K562 (cell line): Measurements from ENCODE around the gene HNMT. TPM values are rescaled to one million over a fixed set of nuclear protein-coding genes. Genes with fewer than 3 reads are reported as not detected.

ENCODE experiments used
- CC2D1A ChIP-seq: fragments of 450-650 bp; IDR thresholded peaks from 2 replicates; pipeline ENCODE4 v1.6.1; 2017; ENCODE audit warnings: mild to moderate bottlenecking
- CREM ChIP-seq: IDR thresholded peaks from 2 replicates; pipeline ENCODE4 v1.6.1; 2014; ENCODE audit warnings: antibody characterized with exemption, low read depth
- DACH1 ChIP-seq: fragments of 450-650 bp; IDR thresholded peaks from 2 replicates; pipeline ENCODE4 v1.6.1; 2018; ENCODE audit not compliant: partially characterized antibody
- EHMT2 ChIP-seq: fragments of 450-650 bp; IDR thresholded peaks from 2 replicates; pipeline ENCODE4 v1.6.1; 2018; ENCODE audit warnings: antibody characterized with exemption
- ESRRA ChIP-seq: fragments of 450-650 bp; IDR thresholded peaks from 2 replicates; pipeline ENCODE4 v1.6.1; 2014; ENCODE audit warnings: low read depth, mild to moderate bottlenecking, moderate library complexity, borderline replicate concordance
- FOXP1 ChIP-seq: sonication (generic); formaldehyde crosslinking; IDR thresholded peaks from 2 replicates; pipeline ENCODE4 v1.8.0; 2022; ENCODE audit warnings: mild to moderate bottlenecking, missing genetic modification reagents
- HDAC2 ChIP-seq: fragments of 450-650 bp; IDR thresholded peaks from 2 replicates; pipeline ENCODE4 v1.6.1; 2016; ENCODE audit warnings: mild to moderate bottlenecking
- MCM7 ChIP-seq, 2 experiments: fragments of 450-650 bp; IDR thresholded peaks; 2 replicates each; pipeline ENCODE4 v1.6.1; 2016 to 2018
- MYC ChIP-seq, 2 experiments: fragments of 250-450 bp in 1 of 2; sonication (Bioruptor Pico) in 1 of 2; IDR thresholded peaks; 2 replicates each; pipeline versions ENCODE4 v1.5.1 to v1.6.1; 2012 to 2021; ENCODE audit warnings: low read depth in 2 of 2, borderline replicate concordance in 1 of 2, improper control_type of control experiment in 1 of 2, low read length in 1 of 2, mild to moderate bottlenecking in 1 of 2, moderate library complexity in 1 of 2
- NBN ChIP-seq: fragments of 450-650 bp; IDR thresholded peaks from 2 replicates; pipeline ENCODE4 v1.6.1; 2016; ENCODE audit warnings: low read depth, mild to moderate bottlenecking
- NCOA1 ChIP-seq: fragments of 450-650 bp; IDR thresholded peaks from 2 replicates; pipeline ENCODE4 v1.6.1; 2016; ENCODE audit warnings: low read depth
- NFE2 ChIP-seq: IDR thresholded peaks from 2 replicates; pipeline ENCODE4 v1.6.1; 2014; ENCODE audit warnings: antibody characterized with exemption, low read depth
- NONO ChIP-seq, 2 experiments: fragments of 200-400 bp in 1 of 2; fragments of 450-650 bp in 1 of 2; formaldehyde crosslinking in 1 of 2; IDR thresholded peaks; 2 replicates each; pipeline ENCODE4 v1.6.1; 2017; ENCODE audit warnings: low read depth in 2 of 2, mild to moderate bottlenecking in 2 of 2, moderate library complexity in 2 of 2, low read length in 1 of 2
- PML ChIP-seq: IDR thresholded peaks from 2 replicates; pipeline ENCODE4 v1.6.1; 2012; ENCODE audit warnings: low read length, inconsistent platforms
- POLR2AphosphoS5 ChIP-seq: IDR thresholded peaks from 2 replicates; pipeline ENCODE4 v1.6.1; 2011; ENCODE audit warnings: mild to moderate bottlenecking, low read depth, low read length, moderate library complexity; ENCODE audit not compliant: control insufficient read depth, insufficient read depth
- RBM39 ChIP-seq: fragments of 200-400 bp; formaldehyde crosslinking; optimal IDR thresholded peaks from 2 replicates; pipeline ENCODE3; 2018; ENCODE audit warnings: low read depth, low read length
- polyA plus RNA-seq, 8 experiments: library from polyadenylated mRNA; depleted of rRNA in 4 of 8; stranded (reverse) in 5 of 8; unstranded in 3 of 8; fragments of >200 nt; fragmentation: Nextera tagmentation in 2 of 8; fragmentation: Illumina TruSeq in 1 of 8; extraction: Ambion mirVana in 2 of 8; extraction: Trizol in 1 of 8; gene quantifications; 2 replicates each; pipeline versions ENCODE4 v1.2.1 to v1.2.3, GENCODE V29; 2011 to 2014; ENCODE audit warnings: inconsistent platforms in 1 of 8, missing spikeins in 1 of 8
- total RNA-seq, 7 experiments: library from RNA; depleted of rRNA in 6 of 7; stranded (reverse); fragments of >200 nt in 6 of 7; fragmentation: Illumina TruSeq in 2 of 7; extraction: Trizol in 2 of 7; gene quantifications; 2 replicates each; pipeline versions ENCODE4 v1.2.1 to v1.2.3, GENCODE V29; 2011 to 2021; ENCODE audit warnings: low replicate concordance in 1 of 7
- TF ChIP-seq, protein P1 (sequence below): fragments of 250-450 bp; sonication (Bioruptor Pico); IDR thresholded peaks from 2 replicates; pipeline ENCODE4 v1.8.0; 2021; ENCODE audit warnings: moderate library complexity, mild to moderate bottlenecking, inconsistent platforms
- TF ChIP-seq, protein P2 (sequence below): fragments of 450-650 bp; IDR thresholded peaks from 2 replicates; pipeline ENCODE4 v1.6.1; 2016; ENCODE audit warnings: missing biosample characterization, missing genetic modification characterization
- TF ChIP-seq, protein P3 (sequence below): fragments of 250-450 bp; sonication (Bioruptor Pico); IDR thresholded peaks from 2 replicates; pipeline ENCODE4 v1.5.0; 2021; ENCODE audit warnings: mild to moderate bottlenecking, borderline replicate concordance
- TF ChIP-seq, protein P4 (sequence below), 2 experiments: IDR thresholded peaks; 2 replicates each; pipeline ENCODE4 v1.6.1; 2011; ENCODE audit warnings: borderline replicate concordance in 1 of 2, control low read depth in 1 of 2, low read depth in 1 of 2, low read length in 1 of 2, mild to moderate bottlenecking in 1 of 2, mixed read lengths in 1 of 2, moderate library complexity in 1 of 2; ENCODE audit not compliant: insufficient read depth in 1 of 2, insufficient read length in 1 of 2, poor library complexity in 1 of 2, severe bottlenecking in 1 of 2; ENCODE audit errors: extremely low read depth in 1 of 2

Gene HNMT
- total and polyA plus RNA-seq, 9 of the 15 experiments (the other 6 are each of a cell fraction or from before 2014, with no cell fraction given): 3.1 to 10.9 (median 5.3) TPM

DNA sequence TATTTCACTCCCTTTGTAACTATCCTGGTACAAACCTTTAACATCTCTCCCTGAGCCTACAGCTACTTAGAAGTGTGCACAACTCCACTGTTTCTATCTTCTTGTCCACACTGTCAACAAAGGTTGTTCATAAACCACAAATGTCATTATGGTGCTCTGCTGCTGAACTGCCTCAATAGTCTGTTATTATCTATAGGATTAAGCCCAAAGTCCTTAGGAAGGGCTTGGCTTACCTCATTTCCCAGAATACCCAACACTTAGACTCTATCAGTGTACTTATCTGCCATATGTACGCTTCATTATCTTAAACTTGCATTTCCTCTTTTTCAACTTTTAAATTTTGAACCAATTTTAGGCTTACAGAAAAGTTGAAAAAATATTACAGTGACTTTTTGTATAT lies 94.2 kb downstream of the HNMT start (continued):
- no peak for TF ChIP-seq RBM39
- TF ChIP-seq NONO (IDR thresholded peaks at IDR 0.05; ENCODE audit: low read depth in 2 of 2, low read length in 1 of 2): peak in 1 of 2 experiments; percentile 83; a peak in 2 of 4 replicates
- TF ChIP-seq FOXP1: no peak
- TF ChIP-seq ESRRA: peak; percentile 98
- peak; percentile 94 for TF ChIP-seq PML
- TF ChIP-seq MYC (IDR thresholded peaks at IDR 0.05; ENCODE audit: low read depth, low read length): no peak
- TF ChIP-seq MYC (CRISPR knock-in tag; IDR thresholded peaks at IDR 0.05; ENCODE audit: borderline replicate concordance, low read depth): no peak
- peak; percentile 64 for TF ChIP-seq NFE2
- peak; percentile 73 for TF ChIP-seq EHMT2
- TF ChIP-seq CREM: peak; percentile 75
- peak; percentile 94 for TF ChIP-seq HDAC2
- TF ChIP-seq, protein P1, sequence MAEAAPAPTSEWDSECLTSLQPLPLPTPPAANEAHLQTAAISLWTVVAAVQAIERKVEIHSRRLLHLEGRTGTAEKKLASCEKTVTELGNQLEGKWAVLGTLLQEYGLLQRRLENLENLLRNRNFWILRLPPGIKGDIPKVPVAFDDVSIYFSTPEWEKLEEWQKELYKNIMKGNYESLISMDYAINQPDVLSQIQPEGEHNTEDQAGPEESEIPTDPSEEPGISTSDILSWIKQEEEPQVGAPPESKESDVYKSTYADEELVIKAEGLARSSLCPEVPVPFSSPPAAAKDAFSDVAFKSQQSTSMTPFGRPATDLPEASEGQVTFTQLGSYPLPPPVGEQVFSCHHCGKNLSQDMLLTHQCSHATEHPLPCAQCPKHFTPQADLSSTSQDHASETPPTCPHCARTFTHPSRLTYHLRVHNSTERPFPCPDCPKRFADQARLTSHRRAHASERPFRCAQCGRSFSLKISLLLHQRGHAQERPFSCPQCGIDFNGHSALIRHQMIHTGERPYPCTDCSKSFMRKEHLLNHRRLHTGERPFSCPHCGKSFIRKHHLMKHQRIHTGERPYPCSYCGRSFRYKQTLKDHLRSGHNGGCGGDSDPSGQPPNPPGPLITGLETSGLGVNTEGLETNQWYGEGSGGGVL (CRISPR knock-in tag): no peak
- peak in 1 of 2 experiments; percentile 68; a peak in 1 of 4 replicates for TF ChIP-seq MCM7 (IDR thresholded peaks at IDR 0.05)
- TF ChIP-seq NBN: peak; percentile 95
- TF ChIP-seq, protein P2, sequence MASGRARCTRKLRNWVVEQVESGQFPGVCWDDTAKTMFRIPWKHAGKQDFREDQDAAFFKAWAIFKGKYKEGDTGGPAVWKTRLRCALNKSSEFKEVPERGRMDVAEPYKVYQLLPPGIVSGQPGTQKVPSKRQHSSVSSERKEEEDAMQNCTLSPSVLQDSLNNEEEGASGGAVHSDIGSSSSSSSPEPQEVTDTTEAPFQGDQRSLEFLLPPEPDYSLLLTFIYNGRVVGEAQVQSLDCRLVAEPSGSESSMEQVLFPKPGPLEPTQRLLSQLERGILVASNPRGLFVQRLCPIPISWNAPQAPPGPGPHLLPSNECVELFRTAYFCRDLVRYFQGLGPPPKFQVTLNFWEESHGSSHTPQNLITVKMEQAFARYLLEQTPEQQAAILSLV (tag): no peak
- TF ChIP-seq, protein P3, sequence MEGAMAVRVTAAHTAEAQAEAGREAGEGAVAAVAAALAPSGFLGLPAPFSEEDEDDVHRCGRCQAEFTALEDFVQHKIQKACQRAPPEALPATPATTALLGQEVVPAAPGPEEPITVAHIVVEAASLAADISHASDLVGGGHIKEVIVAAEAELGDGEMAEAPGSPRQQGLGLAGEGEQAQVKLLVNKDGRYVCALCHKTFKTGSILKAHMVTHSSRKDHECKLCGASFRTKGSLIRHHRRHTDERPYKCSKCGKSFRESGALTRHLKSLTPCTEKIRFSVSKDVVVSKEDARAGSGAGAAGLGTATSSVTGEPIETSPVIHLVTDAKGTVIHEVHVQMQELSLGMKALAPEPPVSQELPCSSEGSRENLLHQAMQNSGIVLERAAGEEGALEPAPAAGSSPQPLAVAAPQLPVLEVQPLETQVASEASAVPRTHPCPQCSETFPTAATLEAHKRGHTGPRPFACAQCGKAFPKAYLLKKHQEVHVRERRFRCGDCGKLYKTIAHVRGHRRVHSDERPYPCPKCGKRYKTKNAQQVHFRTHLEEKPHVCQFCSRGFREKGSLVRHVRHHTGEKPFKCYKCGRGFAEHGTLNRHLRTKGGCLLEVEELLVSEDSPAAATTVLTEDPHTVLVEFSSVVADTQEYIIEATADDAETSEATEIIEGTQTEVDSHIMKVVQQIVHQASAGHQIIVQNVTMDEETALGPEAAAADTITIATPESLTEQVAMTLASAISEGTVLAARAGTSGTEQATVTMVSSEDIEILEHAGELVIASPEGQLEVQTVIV (CRISPR knock-in tag): no peak
- TF ChIP-seq DACH1: peak; percentile 89
- peak; percentile 83 for TF ChIP-seq CC2D1A
- peak; percentile 88 for TF ChIP-seq POLR2AphosphoS5
- peak; percentile 89 for TF ChIP-seq NCOA1
- TF ChIP-seq, protein P4, sequence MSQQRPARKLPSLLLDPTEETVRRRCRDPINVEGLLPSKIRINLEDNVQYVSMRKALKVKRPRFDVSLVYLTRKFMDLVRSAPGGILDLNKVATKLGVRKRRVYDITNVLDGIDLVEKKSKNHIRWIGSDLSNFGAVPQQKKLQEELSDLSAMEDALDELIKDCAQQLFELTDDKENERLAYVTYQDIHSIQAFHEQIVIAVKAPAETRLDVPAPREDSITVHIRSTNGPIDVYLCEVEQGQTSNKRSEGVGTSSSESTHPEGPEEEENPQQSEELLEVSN (IDR thresholded peaks at IDR 0.05; ENCODE audit: borderline replicate concordance in 1 of 2, extremely low read depth in 1 of 2, insufficient read depth in 1 of 2, insufficient read length in 1 of 2, low read depth in 1 of 2, low read length in 1 of 2, poor library complexity in 1 of 2, severe bottlenecking in 1 of 2): no peak
